HG02588 (cell line): ENCODE data around the gene SOCS2.
A peak's percentile ranks its signal among the peaks of the same experiment; 100 is the strongest.

ENCODE experiments used
- ATAC-seq: cut with Tn5 transposase; IDR thresholded peaks from one replicate; pipeline ENCODE4 v1.9.1; 2021; ENCODE audit warnings: mild to moderate bottlenecking, moderate library complexity; ENCODE audit not compliant: unreplicated experiment

Gene SOCS2

DNA sequence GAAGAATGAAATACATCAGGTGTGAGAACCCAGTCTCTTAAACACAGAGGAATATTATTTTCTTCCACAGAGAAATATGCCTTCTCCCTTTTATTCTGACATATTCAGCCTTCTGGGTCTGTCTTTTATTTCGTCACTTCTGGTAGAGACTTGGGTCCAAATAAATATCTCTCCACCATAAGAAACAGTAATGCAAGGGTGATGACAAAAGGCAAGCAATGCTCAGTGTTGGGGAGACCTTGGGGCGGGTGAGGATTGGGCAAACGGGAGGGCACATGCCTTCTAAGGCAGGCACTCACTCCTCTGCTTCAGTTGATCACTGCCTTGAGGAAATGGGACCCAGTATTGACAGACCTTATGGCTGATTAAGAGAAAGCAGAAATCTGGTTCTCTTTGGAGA, 6.7 kb upstream of the SOCS2 start:
- no peak for ATAC-seq

DNA sequence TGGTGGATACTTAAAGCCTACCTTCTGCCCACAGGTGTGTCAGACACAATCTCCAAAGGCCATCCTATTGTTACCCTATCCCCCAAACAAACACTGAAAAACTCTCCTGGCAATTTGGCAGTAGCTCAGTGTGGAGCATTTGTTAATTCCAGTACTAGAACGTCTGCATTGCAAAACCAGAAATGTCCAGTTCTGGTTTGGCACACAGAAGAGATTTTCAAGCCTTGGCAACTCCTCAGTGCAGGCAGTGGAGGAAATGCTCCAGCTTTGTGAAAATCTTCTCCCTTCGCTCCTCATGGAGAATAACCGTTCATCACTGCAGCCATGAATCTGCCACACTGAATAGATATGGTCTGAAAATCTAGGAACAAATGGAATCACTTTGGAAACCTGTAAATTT, 5.3 kb upstream of the SOCS2 start:
- ATAC-seq, result no peak

DNA sequence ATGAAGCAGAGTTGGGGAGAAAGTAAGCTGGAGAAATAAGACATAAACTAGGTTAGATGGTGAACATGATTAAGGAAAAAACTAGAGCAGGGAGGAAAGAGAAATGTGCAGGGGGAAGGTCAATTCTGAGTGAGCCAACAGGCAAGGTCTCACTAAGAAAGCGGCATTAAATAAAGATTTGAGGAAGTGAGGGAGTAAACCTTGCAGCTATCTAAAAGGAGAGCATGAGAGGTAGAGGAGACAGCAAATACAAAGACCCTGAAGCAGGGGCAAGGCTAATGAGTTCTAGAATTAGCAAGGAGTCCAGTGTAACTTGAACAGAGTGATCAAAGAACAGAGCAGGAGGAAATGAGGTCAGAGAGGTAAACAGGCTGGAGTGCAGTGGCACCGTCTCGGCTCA, 4.4 kb upstream of the SOCS2 start:
- no peak for ATAC-seq

DNA sequence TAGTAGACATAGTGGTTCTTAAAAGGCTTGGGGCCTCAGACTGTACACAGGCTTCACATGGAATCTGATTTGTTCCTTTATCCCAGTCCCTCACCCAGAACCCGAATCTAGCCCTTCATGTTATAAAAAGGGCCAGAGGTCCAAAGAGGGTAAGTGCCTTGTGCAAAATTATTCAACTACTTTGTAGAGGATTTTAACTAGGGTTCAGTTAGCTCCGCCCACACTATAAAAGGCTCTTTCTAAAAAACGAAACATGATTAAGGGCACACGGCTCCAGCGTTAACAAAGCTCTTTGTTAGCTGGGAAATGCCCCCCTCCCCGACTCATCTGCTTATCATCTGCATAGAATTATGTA, 3.2 kb upstream of the SOCS2 start:
- ATAC-seq, result no peak

DNA sequence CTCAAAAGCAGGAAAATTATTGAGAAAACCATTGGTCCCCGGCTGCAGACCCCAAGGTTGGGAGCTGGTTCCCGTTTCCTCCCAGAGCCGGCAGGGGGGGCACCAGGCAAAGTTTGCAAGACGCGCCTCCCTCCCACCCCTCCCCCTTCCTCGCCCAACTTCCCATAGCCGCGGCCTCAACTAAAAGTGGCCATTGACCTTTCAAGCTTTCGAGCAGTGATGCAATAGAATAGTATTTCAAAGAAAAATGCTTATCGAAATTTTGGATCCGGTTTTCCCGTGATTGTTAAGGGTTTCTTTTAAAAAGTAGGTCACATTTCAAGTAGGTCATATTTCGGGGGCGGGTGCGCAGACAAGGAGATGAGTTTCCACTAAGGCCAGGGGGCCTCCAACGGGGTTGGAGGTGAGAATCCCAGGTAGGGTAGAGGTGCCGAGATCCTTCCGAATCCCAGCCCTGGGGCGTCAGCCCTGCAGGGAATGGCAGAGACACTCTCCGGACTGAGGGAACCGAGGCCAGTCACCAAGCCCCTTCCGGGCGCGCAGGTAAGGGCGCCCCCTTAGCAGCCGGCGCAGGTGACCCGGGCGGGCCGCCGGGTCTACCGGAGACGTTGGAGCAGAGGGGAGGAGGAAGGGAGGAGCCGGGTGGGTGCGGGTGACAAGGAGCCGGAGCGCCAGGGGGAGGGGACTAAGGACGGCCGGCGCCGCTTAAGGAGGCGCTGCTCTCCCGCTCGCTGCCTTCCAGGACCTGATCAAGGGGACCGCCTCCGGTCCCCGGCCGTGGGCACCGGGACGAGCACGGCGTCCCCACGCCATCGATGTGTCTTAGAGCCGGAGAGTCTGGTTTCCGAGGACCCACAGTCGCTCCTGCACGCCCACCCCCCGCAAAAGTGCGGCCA, 2.6 kb upstream of the SOCS2 start:
- peak; percentile 42 for ATAC-seq

DNA sequence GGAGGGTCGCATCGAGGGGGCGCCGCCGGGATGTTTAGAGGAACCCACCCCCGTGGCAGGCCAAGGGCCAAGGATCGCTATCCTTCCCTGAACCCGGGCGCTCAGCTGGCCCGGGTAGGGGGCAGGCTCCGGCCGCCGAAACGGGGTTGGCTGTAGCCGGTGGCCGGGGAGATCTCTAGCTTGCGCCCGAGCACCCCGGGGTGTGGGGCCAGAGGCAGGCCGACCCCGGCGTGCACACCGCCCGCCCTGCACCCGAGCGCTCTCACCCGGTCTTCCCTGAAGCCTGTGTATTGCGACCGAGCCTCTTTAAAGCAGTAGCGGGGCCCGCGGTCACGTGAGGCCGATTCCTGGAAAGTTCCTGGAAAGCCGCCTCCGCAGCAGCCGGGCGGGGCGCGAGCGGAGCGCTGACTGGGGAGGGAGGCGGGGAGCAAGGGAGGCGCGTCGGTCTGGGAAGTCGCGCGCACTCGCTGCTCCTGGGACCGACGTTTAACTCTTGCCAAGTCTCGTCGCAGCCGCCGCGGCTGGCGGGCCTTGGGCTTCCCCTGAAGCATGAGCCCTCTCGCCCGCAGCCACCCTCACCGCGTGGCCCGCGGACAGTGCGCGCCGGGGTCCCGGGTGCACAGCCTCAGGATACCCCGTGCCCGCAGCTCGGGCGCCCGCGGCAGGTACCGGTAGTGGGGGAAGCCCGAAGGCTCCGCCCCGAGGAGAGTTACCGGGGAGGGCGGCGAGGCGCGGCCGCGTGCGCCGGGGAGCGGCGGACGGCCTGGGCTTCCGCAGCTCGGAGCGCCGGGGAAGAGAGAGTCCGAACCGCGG, 1.7 kb upstream of the SOCS2 start:
- peak; percentile 43 for ATAC-seq

DNA sequence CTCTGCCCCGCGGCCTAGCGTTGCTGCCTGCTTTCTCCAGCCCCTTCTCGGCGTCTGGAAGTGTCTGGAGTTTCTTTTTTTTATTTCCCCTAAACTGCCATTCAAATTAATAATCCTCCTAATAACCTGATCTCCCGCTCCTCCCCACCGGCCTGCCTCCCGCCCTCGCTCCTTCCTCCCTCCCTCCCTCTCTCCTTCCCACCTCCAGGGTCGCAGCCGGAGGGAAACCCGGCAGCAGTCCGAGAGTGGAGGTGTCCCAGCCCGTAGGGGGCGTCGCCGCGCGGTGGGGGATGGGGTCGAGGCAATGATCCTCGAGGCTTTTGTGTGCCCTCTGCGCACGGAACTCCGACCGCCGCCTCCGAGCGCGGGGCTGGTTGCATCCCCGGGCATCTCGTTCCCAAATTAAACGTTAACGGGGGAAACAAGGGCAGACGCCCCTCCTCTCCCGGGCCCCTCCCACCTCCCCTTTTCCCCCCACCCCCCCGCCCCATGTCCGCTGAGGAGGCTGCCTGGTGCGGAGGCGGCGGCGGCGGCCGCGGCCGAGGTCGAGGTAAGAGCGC, 1.0 kb upstream of the SOCS2 start:
- ATAC-seq, result peak; percentile 15

DNA sequence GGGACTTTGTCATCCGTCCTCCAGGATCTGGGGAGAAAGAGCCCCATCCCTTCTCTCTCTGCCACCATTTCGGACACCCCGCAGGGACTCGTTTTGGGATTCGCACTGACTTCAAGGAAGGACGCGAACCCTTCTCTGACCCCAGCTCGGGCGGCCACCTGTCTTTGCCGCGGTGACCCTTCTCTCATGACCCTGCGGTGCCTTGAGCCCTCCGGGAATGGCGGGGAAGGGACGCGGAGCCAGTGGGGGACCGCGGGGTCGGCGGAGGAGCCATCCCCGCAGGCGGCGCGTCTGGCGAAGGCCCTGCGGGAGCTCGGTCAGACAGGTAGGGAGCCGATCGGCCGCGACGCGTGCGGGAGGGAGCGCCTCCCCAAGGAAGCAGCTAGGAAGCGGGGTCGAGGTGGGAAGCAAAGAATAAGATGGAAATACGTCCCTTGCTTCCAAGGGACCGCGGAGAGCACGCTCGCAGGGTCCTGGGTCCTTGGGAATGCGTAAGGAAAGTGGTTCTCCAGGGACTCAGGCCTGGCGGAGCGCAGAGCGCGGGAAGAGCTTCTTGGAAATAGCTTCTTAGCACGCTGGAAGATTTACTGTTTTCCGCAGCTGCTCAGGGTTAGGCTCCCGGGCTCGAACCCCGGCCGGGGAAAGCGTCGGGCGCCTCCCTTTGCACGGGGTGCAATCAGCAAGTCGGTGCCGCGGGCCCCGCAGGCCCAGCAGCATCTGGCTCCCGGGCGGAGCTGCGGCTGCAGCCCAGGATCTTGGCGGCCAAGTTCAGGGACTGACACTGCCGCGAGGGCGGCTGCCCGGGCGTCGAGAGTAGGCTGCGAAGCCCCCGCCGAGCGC, 457 bp downstream of the SOCS2 start:
- ATAC-seq, result no peak

DNA sequence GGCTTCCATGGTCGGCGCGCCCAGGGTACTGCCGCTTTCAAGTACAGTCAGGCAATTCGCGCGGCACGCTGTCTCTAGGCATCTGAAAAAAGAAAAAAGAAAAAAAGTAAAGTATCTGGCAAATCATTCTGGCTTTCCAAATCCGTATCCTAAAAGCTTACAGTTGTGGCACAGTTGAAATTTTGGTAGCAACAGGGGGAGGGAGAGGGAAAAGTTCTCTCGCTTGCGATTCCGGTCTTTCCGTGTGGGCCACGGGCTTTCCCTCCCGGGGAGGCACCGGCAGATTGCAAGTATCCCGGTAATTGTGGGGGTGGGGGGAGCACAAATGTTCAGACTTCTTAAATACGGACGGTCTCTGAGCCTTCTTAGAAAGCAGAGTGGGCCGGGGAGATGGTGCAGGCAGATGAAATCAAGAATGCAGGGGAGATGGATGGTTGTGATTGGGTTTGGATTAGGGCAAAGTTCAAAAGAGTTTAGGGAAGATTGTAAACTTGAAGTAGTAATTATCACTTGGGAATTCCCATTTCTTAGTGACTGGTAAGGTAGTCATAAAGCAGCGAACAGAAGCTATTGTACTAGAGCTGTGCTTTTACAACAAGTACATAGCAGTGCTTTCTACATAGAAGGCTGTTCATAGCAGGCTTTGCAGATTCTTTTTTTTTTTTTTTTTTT, 1.2 kb downstream of the SOCS2 start:
- ATAC-seq, result no peak

DNA sequence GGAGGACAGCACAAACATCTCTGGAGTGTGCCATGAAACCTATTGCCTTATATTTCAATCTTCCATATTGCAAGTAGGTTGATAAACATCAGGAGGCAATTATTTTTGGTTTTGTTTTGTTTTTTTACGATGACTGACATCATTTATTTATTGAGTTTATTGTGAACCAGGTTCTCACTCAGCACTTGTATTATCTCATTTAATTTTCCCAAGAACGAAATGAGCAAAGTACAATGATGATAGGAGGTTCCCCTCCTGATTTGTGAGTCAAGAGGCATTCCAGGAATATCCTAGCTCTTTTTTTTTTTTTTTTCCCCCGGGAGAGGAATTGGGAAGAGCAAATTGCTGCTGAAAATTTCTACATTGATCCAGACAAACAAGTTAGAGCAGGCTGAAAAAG, 4.7 kb downstream of the SOCS2 start:
- ATAC-seq, result no peak

DNA sequence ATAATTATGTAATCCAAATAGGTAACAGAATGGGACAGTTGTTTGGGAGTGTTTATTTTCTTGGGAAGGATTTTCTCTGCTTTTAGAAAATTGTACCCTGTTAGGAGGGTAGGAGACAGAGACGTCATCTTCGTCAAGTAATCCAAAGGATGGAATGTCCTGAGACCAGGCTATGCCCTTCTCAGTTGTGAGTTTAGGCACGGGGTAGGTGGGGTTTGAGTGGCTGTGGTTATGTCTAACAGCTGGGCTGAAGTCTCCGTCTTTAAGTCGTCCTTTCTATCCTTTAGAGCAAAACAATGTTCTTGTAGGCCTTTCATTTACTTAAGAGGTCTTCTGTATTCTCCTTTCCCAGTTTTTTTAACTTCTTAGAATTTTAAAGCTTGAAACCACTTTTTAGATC, 5.7 kb downstream of the SOCS2 start:
- ATAC-seq, result no peak

DNA sequence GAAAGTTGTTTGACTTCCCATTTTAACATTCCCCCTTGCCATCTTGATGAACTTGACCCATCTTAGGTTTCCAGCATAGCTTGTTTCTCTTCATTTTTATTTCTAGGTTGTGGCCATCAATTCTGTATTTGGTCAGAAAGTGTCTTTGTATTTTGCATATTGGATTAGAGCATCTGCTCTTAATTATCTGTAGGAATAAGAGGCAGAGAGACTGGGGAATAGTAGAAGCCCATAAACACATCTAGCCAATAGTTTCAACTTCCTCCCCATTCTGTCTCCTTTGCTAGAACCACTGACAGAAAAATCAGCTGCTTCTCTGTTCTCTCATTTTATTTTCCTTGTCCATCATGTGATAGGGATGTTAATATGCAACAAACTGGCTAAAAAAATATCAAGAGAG, 8.2 kb downstream of the SOCS2 start:
- no peak for ATAC-seq

DNA sequence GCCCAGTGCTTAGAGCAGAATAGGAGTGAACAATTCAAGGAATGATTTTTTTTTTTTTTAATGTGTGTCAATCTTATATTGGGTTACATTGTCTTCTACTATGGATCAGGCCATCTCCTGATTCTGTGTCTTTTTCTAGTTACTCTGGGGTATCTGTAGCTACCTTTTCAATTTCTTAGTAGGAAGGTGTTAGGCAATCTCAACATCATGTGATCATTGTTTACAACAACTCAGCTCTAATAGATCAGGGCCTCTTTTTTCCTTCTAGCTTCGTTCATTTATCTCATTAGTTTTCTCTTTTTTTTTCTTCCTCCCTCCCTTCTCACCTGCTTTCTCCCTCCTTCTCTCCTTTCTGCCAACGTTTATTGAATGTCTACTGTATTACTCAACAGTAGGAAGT, 8.9 kb downstream of the SOCS2 start:
- no peak for ATAC-seq

DNA sequence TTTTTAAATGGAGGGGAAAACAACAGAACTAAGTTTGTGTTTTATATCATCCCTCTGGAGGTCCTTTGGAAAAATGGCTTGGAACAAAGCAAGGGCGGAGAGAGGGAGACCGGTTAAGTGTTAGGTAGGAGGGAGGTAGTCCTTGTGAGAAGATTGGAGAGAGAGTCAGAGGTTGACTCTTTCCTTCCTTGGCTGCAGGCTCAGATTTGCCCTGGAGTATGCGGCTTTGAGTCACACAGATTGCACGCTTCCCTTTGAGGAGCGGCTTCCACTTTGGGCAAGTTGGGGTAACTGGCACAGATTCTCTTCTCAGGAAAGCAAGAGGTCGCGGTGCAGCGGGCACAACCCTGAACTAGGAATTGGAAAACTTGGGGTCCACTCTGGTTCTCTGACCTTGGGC, 9.9 kb downstream of the SOCS2 start:
- ATAC-seq, result no peak

DNA sequence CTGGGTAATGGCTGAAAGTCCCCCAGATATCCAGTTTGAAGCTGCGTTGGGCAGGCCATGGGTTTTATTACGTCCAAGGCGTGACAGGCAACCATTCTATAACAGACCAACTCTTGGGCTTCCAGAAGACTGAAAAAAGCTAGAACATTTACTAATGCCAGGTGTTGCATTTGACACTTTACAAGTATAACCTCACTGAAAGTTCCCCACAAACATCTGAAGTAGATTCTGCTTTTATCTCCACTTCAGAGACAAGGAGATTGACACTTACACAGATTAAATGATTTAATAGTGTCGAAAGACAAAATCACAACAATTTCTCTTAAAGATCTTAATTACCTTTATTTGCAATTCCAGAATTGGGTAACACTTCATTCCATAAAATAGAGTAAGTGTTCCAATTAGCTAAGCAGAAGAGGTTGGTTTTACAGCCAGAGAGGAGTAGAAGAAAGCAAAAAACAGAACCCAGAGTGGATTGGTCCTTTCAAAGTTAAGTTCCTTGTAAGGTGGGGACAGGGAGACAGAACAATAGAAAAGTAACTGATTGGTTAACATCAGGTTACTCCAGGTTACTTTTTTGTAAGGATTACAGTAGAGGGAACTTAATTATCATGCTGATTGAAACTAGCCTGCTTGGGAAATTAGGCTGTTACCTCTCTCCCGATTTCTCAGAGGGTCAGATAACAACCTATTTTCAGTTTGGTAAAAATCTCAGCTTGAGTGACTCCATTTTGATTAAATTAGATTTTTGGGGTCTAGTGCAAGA, 11.3 kb downstream of the SOCS2 start:
- no peak for ATAC-seq

DNA sequence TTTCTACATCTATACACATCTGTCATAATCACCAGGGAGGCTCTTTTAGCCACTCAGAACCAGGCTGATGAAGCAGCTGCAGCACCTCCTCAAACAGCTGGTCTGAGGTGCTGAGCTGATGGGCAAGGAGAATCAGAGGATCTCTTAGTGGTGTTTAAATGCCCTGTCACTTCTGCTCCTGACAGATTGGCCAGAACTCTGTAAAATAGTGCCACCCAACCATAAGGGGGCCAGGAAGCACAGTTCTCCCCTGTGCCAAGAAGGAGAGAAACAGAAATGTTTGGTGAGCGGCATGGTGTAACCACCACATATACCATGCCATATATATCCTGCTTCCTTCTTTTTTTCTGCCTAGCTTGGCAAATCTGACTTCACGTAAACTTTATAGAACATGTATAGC, 12.8 kb downstream of the SOCS2 start:
- ATAC-seq, result no peak

DNA sequence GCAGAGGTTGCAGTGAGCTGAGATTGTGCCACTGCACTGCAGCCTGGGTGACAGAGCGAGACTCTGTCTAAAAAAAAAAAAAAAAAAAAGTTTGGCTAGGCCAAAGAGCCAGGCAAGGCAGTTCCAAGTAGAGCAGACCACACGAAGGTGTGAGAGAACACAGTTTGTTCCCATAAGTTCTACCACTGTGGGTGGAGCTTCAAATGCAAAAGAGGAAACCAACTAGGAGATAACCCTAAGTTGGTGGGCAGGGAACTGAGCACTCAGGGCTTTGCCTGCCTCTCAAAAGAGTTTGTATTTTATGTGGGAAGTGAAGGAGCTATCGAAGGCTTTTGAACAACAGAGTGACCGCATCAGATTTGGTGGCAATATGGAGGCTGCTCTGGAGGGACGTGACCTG, 15.1 kb downstream of the SOCS2 start:
- ATAC-seq, result no peak

DNA sequence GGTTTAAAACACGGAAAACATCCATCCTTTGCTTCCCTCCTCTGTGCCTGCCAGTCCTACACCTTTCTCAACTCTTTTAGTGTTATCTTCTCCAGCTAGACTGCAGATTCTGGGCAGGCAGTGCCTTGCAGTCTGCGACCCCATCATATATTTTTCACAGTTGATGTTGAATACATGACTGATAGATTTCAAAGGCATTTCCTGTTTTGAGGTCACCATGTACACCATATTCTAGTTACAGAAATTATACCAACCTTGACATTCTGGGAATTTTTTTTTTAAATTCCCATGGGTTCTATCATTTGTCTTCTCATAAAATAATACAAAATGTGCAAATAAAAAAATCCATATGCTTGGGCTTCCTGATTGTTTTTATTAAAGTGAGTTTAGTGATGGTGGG, 16.6 kb downstream of the SOCS2 start:
- no peak for ATAC-seq

DNA sequence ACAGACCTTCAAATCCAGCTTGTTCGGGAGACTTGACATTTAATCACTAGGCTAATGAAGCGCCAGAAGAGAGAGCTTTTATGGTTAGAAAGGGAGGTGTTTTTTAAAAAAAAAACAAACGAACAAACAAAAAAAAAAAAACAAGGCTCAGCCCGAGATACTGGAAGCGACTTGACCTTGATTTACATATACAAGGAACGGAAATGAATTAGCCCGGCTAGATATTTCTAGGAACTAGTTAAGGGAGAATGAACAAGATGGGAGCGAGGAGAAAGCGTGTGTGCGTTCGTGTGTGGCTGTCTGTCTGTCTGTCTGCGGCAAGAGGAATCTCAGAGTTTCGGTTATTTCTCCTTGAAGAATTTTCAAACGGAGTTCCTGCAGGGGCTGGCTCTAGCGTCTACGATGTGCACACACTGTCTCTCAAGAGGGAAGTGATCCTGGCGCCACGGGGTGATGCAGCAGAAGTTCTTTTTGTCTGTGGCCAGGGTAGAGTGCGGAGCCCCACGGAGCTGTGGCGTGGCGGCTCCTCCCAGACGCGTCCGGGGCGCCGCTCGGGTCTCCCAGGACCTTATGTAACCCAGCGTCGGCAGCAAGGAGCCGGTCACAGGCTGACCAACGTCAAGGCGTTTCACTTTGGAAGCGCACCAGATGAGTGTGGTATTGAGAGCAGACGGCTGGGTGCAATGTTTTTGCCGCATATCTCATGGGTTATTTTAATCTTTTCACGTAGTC, 18.8 kb downstream of the SOCS2 start:
- ATAC-seq, result peak; percentile 79
